NCI-H748 (cell line): ENCODE data around the gene CDCA5.

ENCODE experiments used
- DNase-seq: peaks from one replicate; lab custom pipeline; 2025; ENCODE audit not compliant: unreplicated experiment; lab: John Stamatoyannopoulos, UW

Gene CDCA5

GRCh38 chr11:65077451-65077850 lies 6.4 kb downstream of the CDCA5 start:
- no peak for DNase-seq

DNA sequence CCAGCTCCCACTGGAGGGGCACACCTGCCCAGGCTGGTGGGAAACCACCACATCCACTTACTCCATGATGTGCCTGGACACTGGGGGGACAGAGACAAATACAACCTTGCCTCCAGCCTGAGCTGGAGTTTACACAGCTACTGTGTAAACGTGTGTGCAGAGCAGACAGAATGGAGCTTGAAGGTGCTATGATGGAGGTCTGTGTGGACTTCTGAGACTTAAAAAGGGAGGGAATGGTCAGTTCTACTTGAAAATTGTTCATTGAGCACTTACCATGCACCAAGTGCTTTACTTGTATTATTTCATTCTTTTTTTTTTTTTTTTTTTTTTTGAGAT lies 11.2 kb downstream of the CDCA5 start:
- no peak for DNase-seq

GRCh38 chr11:65071907-65072630 lies 11.8 kb downstream of the CDCA5 start:
- no peak for DNase-seq

GRCh38 chr11:65069217-65069616 lies 14.6 kb downstream of the CDCA5 start:
- DNase-seq = no peak

GRCh38 chr11:65067446-65067845 lies 16.4 kb downstream of the CDCA5 start:
- no peak for DNase-seq

GRCh38 chr11:65066805-65067291 lies 17.0 kb downstream of the CDCA5 start:
- no peak for DNase-seq

- no peak for DNase-seq
These were observed 17.5 kb downstream of the CDCA5 start for GRCh38 chr11:65066315-65066714.

DNA sequence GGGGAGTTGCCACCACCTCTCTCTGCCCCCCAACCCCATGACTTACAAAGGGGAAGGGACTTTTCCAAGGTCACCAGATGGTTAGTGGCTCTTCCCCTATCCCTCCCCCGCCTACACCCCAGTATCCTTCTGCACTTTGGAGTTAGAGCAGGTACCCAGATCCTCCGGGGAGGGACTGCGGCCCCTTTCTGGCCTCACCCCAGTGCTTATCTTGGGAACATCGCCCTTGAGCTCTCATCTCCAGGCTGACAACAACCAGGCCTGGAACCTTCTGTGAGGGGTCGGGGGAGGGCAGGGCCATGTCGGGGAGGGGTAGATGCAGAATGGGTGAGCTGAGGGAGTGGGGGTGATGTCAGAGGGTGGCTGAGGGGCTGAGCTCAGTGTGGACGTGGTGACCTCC lies 18.0 kb downstream of the CDCA5 start:
- DNase-seq = no peak

DNA sequence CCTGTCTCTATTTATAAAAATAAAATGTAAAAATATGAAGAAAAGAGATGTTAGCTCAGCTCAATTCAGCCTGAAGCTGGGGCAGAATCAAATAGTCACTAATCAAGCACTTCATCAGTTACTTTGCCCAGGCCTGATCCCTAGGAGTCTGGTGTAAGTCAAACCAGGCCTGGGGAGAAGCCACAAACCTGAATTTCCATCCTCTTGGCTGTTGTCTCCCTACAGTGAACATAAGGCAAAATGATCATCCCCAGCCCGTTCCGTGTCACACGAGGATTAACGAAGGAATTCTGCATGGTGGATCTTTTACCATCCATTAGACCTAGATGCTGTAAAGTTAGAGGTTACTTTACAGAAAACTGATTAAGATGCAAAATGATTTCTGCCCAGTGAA lies 19.0 kb downstream of the CDCA5 start:
- no peak for DNase-seq

DNA sequence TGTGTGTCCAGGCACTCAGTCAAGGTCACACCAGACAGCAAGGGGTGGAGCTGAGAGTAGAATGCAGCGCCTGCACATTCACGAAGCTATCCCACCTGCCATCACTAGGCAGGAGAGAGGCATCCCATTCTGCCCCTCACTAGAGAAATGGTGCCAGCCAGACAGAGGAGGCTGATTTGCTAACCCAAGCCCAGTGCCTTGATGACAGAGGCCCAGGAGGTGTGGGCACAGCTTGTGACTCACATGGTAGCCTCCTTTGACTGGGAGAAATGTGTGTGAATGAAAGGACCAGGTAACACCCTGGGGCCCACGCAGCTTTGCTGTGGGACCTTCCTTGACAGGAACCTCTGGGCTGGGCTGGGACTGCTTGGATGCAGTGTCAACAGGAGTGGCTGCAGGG lies 20.3 kb downstream of the CDCA5 start:
- no peak for DNase-seq

GRCh38 chr11:65060913-65061408 lies 22.9 kb downstream of the CDCA5 start:
- peak; percentile 22 for DNase-seq

DNA sequence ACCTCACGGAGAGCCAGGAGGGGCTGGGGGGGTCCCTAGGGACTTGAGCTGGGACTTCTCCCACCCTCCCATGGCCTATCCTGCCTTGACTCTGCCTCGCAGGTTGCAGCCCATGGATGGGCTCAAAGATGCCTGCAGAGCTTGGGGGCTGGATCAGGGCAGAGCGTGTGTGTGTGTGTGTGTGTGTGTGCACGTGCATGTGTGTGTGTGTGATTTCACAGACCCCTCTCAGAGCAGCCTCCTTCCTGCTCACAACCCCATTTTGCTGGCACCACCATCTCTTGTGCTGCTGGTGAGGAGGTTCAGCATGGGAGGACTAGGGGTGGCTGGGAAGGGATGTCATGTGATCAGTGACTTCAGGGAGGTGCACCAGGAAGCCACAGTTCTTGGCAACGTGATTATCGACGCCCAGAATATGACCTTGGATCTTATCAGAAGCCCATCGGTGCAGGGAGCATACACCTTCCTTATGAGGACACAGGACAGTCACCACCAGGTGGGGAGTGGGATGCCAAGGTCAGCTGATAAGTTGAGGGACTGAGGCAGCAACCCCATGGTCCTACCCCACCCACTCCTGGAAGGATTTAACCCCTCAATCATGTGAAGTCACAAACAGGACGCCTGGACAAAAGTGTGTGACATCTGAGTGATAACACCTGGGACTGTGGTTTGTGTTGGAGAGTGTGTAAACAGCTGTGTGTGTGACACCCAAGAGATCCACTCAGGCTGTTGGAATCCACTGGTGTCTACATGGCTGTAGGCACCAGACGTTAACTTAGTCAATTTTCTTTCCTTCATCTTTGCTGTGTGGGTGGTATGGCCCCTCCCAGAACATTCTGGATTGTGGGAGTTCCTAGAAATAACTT lies 23.6 kb downstream of the CDCA5 start:
- no peak for DNase-seq

- DNase-seq = no peak
These were observed 24.3 kb downstream of the CDCA5 start for GRCh38 chr11:65059523-65059922.

GRCh38 chr11:65058419-65059054 lies 25.3 kb downstream of the CDCA5 start, which contains the start of gene NAALADL1:
TSS of gene NAALADL1 (minus strand) at chr11:65058553. CDS start at chr11:65058521, 32 bp downstream.
- no peak for DNase-seq

DNA sequence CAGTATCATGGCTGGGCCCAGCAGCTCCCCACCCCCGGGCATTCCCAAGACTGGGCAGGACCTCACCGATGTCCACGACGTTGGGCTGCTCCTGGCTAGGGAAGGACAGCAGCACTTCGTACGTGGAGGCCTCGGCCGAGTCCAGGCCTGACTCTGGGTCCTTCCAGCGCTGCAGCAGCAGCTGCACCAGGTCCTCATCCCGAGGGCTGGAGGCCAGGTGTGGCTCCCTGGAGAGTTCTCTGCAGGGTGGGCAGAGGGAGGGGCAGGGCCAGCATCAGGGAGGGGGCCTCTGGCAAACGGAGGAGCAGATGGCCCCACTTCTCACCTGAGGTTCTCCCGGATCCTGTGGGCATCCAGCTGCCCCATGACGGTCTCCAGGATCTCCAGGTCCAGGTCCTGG lies 25.8 kb downstream of the CDCA5 start:
- DNase-seq = no peak

DNA sequence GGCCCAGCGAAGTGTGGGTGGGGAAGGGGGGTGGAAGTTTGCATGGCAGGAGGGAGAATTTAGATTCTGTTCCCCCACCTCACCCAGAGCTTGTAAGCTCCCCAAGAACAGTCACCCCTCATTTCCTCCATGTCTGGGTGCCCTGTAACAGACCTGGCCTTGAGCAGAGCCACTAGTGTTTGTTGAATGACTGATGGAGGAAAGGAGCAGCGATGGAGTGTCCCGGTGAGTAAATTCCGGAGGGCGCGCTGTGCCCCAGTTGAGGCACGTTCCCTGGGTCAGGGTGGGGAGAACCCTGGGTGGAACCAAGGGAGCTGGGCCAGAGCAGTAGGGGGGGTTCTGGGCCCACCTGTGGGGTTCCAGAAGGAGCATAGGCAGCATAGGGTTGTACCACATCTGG lies 26.3 kb downstream of the CDCA5 start:
- DNase-seq = no peak

GRCh38 chr11:65056999-65057398 lies 26.8 kb downstream of the CDCA5 start:
- DNase-seq = no peak

GRCh38 chr11:65055538-65055937 lies 28.3 kb downstream of the CDCA5 start:
- no peak for DNase-seq

DNA sequence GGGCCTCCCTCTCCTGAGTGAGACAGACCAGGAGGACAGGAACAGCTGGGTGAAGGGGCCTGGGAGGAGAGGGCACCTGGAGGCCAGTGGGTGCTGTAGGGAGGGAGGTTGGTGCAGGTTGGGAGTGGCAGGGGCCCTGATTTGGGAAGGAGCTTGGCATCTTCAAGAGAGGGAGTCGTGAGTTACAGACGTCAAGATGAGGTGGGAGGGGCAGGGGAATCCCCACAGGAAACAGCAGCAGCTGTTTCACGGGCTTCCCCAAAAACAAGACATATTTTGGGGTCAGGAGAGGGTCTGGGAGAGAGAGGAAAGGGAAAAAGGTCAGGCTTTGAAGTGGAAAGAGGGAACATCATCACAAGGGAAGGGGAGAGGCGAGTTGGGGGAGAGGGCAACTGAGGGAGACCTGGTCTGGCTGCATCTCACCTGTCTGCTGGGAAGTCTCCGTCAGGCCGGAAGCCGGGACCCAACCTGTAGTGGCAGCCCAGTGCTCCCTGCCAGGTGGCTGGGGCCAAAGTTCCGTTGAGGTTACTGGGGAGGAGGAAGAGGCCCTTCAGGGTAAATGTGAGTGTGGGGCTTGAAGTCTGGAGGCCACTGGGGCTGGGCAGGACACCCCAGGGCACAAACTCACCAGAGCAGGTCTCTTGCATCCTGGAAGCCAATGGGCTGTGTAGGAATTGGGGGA lies 29.9 kb downstream of the CDCA5 start:
- no peak for DNase-seq

DNA sequence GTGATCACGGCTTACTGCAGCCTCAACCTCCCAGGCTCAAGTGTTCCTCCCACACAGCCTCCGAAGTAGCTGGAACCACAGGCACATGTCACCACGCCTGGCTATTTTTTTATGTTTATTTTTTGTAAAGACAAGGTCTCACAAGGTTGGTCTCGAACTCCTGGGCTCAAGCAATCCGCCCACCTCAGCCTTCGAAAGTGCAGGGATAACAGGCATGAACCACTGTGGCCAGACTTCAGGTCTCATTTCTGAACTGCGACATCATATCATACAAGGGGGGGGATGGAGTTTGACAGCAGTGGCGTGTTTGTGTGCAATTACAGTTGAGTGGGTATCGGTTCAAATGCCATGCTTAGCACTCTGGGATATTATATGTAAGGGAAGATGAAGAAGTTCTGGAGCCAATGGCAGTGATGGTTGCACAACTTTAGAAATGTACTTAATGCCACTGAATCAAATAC lies 32.4 kb downstream of the CDCA5 start:
- DNase-seq = no peak
